ENCODE data around the gene NDUFAF2.

DNA sequence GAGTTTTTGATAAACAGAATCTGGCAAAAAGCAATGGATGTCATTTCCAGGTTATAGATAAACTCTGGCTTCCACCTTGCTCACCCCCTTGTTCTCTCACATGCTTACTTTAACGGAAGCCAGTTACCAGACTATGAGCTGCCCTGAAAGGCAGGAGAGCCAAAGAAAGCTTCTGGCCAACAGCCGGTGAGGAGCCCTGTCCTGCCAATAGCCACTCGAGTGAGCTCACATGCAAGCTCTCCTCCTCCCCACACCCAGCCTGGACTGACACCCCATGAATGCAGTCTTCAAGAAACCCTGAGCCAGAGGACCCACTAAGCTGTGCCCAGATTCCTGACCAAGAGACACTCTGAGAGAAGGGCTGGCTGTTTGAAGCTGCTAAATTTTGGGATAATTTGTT is 231.6 kb downstream of the NDUFAF2 start:
- TF ChIP-seq, protein P1, sequence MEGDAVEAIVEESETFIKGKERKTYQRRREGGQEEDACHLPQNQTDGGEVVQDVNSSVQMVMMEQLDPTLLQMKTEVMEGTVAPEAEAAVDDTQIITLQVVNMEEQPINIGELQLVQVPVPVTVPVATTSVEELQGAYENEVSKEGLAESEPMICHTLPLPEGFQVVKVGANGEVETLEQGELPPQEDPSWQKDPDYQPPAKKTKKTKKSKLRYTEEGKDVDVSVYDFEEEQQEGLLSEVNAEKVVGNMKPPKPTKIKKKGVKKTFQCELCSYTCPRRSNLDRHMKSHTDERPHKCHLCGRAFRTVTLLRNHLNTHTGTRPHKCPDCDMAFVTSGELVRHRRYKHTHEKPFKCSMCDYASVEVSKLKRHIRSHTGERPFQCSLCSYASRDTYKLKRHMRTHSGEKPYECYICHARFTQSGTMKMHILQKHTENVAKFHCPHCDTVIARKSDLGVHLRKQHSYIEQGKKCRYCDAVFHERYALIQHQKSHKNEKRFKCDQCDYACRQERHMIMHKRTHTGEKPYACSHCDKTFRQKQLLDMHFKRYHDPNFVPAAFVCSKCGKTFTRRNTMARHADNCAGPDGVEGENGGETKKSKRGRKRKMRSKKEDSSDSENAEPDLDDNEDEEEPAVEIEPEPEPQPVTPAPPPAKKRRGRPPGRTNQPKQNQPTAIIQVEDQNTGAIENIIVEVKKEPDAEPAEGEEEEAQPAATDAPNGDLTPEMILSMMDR (IDR thresholded peaks at IDR 0.05) = no peak
- no peak for TF ChIP-seq POLR2A (IDR thresholded peaks at IDR 0.05)

Data from esophagus squamous epithelium (tissue), 4 donors.